ENCODE data around the gene RORC.

DNA sequence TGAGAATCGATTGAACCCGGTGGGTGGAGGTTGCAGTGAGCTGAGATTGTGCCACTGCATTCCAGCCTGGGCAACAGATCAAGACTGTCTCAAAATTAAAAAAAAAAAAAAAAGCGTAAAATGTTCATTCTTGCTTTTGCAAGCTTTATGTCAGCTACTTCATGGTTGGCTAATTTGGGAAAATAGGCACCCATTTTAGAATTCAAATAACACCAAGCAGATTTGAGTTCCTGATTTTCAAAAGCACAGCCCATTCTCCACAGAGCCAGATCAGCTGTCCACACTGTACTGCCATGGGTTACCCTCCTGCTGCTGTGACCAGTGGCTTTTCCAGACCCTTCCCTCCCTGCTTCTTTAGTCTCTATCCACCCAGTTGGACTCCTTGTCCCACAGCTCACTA is 17.5 kb upstream of the RORC start:
- no peak for TF ChIP-seq SPI1 (IDR thresholded peaks at IDR 0.05; ENCODE audit: low read depth, low read length)
- TF ChIP-seq POLR2AphosphoS5 (IDR thresholded peaks at IDR 0.05; ENCODE audit: low read depth, low read length): no peak
- TF ChIP-seq POLR2A (IDR thresholded peaks at IDR 0.05; ENCODE audit: low read depth, low read length): no peak

Data from GM12891 (cell line).